NCI-H1105 (cell line): ENCODE measurements around the gene MYOCOS.
"Not testable (repeated sequence)": the region's sequence is repeated elsewhere in the genome, so short reads cannot be mapped to it uniquely, and the experiment has no call there.

Source experiments
- DNase-seq: peaks from one replicate; lab custom pipeline; 2025; lab: John Stamatoyannopoulos, UW

MYOCOS gene

DNA sequence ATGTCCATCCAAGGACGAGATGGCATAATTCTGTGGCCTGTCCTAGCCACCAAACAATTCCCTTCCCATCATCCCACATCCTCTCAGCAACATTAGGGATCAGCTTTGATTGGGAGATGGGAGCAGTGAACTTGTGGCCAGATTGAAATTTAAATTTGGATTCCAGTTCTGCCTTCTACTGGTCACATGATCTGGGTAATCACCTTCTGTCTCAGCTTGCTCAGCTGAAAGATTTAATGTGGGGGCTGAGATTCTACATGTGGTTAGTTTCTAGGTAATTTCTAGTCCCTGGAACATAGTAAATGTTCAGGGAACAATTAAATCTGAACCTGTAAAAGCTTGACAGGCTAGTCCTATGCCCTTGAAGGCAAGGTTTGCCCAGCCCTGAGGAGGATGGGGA, 3.2 kb downstream of the MYOCOS start:
- DNase-seq: no peak

DNA sequence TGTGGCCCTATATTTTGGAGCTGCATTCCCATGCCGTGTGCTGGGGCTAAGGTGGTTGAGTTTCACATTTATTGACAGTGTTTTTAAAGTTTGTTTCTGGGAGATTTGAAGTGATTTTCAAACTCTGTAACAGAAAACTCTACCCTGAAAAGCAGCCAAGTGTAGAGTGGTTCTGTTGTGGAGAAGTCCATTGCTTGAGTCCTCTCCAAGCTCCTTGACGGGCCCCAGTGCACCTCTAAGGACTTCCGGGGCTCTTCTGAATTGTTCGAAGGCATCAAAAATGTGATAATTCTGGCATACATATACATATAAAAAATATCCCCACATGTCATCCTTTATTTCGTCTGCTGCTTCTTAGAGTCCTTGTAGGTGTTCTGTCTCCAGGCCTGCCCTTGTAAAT, 5.0 kb downstream of the MYOCOS start:
- no peak for DNase-seq

DNA sequence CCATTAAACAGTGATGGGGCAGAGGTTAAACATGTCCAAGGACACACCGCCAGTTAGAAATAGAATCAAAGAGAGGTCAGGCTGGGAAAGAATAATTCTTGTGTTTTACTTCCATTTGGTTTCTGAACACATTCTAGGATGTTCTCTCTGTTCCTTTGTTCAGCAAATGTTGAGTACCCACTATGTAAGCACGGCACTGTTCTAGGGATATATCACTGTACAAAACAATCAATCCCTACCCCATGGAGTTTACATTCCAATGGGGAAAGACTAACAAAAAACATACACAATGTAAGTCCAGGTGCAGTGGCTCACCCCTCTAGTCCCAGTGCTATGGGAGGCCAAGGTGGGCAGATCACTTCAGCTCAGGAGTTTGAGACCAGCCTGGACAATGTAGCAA, 6.2 kb downstream of the MYOCOS start:
- no peak for DNase-seq

DNA sequence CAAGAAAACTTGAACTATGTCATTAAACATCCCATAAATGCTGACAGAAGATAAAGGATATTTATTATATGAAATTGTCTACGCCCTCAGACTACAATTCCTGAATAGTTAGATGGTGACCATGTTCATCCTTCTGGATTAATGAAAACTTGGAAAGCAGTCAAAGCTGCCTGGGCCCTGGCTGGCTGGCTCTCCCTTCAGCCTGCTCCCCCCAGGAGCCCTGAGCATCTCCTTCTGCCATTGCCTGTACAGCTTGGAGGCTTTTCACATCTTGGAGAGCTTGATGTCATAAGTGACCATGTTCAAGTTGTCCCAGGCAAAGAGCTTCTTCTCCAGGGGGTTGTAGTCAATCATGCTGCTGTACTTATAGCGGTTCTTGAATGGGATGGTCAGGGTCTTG, 13.6 kb downstream of the MYOCOS start:
- DNase-seq: no peak

DNA sequence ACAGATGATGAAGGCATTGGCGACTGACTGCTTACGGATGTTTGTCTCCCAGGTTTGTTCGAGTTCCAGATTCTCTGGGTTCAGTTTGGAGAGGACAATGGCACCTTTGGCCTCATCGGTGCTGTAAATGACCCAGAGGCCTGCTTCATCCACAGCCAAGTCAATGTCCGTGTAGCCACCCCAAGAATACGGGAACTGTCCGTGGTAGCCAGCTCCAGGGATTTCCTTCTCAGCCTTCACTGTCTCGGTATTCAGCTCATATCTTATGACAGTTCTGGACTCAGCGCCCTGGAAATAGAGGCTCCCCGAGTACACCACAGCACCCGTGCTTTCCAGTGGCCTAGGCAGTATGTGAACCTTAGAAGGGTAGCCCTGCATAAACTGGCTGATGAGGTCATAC, 14.1 kb downstream of the MYOCOS start:
- no peak for DNase-seq

DNA sequence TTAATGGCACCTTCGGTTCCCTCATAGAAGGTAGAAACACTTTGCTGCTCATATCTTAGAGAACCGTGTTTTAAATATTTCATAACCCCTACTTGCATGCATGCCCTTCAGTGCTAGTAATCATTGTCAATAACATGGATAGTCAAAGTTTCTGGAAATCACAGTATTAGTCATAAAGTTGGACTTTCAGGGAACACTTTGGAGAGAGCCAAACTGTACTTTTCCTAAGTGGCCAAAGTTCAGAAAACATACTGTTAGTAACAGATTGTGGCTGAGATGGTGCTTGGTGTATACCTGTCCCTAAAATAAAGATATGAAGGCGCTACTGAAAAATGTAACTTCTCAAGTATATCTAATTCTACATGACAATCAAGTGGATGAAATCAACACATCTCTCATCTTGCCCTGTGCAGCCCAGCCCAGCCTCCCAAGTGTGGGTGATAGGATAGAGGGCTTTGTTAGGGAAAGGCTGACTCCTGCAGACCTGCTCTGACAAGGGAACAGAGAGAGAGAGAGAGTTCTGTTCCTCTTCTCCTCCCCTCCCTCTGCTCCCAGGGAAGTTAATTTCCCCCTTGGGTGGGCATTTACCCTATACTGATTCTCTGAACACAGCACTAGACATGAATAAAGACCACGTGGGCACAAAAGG, 16.0 kb downstream of the MYOCOS start:
- no peak for DNase-seq

DNA sequence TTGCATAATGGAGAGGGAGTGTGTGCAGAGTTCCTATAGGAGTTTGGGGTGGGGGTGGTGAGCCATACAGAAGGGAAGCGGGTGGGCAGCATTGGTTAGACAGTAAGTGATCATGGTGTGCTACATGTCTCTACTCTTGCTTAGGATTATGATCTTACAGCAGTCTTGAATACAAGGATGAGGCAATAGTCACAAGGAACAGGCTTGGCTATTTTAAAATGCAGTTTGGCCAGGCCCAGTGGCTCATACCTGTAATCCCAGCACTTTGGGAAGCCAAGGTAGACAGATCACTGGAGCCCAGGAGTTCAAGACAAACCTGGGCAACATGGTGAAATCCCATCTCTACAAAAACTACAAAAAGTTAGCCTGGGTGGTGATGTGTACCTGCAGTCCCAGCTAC, 18.2 kb downstream of the MYOCOS start:
- DNase-seq: no peak

DNA sequence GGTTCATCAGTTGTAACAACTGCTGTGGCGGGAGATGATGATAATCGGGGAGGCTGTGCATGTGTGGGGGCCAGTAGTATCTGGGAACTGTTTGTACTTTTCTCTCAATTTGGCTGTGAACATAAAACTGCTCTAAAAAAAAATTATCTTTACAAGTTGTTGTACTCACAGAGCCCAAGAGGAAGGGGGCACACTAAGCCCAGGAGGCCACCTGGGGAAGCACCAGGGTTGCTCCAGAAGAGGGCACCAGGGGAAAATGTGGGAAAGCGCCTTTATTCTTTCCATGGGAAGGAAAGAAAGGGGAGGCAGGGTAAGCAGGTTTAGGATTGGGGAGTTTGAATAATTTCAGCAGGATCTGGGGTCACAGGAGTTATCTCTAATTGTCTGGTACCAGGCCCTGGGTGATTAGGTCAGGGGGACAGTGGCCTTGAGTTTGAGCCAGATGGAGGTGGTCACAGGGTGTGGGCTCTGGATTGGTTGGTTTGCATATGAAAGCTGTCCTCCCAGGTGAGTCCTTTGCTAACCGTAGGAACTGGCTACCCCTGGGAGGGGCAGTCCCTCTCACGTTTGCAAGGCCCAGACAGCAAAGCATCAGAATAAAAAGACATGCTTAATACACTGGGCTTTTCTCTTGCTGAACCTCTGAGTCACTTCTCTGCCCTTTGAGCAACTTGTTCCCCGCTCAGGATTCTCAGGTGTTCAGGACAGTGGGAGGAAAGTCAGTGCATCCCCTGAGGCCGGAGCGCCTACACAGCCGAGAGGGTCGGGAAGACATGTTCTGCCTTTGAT, 19.2 kb downstream of the MYOCOS start:
- no peak for DNase-seq

DNA sequence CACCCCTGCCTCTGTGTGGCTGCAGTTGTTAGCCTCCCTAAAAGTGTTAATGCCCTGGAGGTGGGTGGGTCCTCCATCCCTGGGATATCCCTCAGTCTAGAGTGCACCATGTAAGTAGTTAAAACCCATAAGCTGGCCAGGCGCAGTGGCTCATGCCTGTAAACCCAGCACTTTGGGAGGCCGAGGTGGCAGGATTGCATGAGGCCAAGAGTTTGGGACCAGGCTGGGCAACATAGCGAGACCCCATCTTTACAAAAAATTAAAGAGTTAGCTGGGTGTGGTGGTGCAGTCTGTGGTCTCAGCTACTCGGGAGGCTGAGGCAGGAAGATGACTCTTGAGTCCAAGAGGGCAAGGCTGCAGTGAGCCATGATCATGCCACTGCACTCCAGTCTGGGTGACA, 20.2 kb downstream of the MYOCOS start:
- no peak for DNase-seq

DNA sequence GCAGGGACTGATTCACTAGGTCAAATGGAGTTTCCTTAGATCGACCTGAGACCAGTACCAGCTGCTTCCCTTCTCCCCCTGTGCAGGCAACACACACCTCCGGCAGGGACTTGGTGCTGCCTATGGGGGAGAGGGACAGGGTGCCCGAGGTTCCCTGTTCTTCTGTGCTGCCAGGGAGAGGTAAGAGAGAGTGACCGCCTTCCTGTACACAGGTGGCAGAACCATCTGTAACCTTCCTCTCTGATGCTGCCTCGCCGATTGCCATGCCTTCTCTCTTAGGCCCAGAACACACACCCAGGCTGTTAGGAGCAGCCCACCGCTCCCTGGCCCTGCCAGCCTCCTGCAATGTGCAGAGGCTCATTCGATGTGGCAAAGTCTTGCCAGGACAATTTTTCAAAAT, 21.1 kb downstream of the MYOCOS start:
- DNase-seq: no peak

DNA sequence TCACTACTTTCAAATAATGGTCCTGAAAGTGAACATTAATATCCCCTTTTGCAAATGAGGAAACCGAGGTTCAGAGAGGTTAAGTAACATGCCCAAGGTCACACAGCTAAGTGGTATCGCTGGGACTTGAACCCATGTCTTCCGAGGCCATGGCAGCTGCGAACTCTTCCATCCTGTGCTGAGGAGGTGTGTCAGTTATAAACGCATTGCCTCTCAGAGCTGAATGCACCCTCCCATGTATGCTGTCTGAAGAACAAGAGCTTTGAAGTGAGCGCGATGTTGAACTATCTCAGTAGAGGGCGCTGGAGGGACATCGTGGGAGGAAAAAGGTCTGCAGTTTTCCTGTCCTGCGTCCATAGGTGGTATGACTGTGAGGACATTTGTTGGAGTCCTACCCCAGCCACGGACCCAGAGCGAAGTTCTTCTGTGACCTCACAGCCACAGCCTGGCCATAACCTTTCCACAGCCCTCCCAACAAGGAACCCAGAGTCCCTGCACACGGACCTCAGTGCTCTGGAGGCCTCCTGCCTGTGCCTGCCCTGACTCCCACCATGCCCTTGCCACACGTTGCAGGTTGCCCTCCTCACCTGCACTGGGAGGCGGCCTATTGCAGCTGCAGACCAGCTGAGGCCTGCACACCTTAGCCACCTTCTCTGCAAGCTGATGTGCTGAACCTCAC, 22.9 kb downstream of the MYOCOS start:
- peak; percentile 2 for DNase-seq

DNA sequence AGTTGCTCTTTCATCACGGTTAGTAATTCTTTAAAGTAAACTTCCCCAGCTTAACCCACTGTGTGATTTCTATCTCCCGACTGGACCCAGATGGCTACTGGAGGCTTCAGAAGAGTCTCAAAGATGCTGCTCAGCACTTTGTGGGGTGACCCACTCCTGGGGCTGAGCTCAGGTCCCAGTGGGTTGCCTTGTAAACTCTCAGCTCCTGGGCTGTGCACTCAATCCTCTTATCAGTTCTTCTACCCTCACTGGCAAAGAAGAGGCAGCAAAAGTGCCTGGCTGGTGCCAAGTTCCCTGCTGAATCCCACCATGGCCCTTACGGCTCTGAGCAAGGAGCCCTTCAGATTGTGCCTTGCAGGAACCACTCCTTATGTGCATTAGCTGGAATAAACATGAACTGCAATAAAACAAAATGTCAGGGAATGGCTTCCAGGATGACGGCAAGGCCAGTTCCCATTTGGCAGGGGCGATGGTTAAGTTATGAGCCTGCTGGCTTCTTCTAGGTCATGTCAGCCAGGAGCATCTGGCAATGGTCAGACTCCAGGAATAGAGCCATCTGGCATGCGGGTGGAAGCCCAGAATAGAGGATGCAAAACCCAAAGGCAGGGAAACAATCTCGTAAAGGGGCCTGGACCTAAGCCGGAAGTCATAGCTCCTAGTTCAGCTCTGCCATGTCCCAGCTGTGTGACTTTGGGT, 23.7 kb downstream of the MYOCOS start:
- DNase-seq: no peak

DNA sequence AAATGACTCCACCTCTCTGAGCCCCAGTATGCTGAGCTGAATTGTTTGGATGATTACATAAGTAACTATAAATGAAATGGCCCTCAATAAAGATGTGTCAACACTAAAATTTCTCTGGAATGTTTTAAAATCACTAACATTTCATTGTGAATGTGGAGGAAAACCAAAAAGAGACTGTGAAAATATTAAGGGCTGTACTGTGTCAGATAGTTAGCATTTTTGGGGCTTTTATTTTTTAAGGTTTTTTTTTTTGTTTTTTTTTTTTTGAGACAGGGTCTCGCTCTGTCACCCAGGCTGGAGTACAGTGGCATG, 24.2 kb downstream of the MYOCOS start:
- DNase-seq: no peak

DNA sequence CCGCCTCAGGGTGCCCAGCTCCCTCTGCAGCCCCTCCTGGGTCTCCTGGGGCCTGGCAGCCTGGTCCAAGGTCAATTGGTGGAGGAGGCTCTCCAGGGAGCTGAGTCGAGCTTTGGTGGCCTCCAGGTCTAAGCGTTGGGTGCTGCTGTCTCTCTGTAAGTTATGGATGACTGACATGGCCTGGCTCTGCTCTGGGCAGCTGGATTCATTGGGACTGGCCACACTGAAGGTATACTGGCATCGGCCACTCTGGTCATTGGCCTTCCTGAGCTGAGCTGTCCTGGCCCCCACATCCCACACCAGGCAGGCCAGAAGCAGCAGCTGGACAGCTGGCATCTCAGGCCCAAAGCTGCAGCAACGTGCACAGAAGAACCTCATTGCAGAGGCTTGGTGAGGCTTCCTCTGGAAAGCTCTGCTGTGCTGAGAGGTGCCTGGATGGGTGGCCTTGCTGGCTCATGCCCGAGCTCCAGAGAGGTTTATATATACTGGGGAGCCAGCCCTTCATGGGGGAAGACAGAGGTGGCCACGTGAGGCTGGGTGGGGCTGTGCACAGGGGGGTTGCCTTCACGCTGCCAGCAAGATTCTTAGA, 30.3 kb downstream of the MYOCOS start, which contains the start of gene MYOC:
Gene MYOC, minus strand, starts transcription at position 455 of the 589 bp plus-strand sequence. Its CDS starts 77 bp downstream, at position 378.
- no peak for DNase-seq

DNA sequence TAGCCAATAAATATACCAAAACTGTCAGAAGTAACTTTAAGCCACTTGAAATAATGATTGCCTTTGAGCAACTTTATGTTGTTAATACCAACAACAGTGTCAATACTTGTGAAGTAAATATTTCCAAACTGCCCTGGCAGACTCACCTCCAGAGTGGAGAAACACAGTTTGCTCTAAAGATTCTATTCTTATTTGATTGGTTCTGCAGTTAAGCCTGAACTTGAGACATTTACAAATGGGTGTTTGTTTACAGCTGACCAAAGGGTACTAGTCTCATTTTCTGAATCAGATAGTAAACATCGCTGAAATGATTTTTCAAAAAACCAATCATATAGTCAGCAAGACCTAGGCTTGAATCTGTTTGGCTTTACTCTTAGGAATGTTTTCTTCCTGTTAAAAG, 31.8 kb downstream of the MYOCOS start:
- no peak for DNase-seq

DNA sequence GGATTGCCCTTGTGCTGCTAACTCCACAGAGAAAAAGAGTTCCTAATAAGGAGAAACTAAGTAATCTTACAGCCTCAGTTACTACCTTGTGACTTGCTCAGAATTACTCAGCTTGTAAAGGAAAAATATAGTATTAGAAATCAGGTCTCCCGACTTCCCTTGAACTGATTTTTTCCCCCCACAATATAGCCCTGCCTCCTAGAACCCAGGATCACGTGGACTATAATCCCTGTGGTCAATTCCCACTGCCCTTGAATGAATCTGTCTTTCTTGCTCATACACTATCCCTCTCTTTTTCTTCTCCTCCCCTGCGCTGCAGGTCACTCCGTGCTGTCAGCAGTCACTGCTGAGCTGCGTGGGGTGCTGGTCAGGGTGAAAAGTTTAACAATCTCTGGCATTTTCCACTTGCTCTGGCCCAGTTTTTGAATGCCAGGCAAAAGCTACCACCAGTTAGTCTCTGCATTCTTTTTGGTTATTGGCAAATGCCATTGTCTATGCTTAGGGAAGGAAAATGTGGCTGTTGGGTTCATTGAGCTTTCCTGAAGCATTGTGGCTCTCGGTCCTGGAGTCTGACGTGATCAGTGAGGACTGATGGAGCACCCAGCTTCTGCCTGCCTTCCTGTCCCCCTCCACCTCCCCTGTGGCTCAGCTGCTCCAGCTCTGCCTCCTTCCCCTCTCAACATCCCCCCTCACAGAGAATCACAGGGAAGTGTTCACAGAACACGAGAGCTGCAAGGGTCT, 32.3 kb downstream of the MYOCOS start:
- no peak for DNase-seq

DNA sequence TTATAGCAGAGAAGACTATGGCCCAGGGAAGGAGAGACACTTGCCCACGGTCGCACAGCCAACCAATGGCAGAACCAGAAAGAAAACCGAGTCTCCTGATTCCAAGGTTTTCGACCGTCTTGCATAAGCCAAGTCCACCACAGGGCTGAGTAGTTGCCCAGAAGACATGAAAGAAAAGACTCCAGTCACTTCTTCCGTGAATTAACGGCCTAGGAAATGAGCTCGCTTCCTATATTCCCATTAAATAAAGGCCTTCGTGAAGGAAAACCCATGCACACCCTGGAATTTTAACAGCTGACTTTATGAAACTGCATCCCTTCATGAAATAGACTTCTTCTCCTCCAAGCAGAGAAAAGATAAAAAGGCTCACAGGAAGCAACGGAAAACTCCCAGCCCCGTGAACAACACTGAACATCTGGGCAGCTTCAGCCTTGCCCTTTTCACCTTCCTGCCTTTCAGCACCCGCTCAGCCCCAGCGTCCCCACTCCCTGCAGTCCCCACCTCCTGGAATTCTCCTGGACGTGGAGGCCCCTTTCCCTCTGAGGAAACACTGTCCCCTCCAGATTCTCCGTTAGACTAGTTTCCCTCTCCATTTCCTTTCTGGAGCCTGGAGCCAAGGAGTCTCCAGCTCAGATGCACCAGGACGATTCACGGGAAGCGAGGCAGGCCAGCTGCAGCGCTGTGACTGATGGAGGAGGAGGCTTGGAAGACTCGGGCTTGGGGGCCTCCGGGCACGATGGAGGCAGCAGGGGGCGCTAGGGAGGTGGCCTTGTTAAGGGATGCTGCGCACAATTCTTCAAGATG, 33.1 kb downstream of the MYOCOS start:
- no peak for DNase-seq

DNA sequence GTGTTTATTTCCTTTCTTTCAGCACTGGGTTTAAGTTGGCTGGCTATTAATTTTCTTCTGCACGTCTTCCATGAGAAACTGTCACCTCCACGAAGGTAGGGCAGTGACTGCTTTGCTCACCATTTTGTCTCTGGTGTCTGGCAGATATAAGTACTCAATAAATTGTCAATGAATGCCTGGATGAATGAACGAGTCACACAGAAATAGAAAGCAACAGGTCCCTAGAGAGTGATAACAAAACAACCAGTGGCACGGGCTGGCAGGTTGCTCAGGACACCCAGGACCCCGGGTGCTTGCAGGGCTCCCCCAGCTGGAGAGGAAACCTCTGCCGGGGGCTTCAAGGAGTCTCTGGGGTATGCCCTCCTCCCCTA, 33.7 kb downstream of the MYOCOS start:
- no peak for DNase-seq

DNA sequence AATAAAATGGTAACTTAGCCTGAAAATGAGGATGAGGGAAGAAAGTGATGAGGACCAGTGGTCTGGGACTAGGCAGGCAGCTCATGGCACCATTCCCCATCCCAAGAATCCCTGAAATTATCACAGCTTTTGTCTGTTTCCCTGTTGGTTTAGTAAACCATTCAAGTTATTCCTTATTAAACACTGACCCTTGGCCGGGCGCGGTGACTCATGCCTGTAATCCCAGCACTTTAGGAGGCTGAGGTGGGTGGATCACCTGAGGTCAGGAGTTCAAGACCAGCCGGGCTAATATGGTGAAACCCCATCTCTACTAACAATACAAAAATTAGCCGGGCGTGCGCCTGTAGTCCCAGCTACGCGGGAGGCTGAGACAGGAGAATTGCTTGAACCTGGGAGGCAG, 34.2 kb downstream of the MYOCOS start:
- not testable (repeated sequence) for DNase-seq

DNA sequence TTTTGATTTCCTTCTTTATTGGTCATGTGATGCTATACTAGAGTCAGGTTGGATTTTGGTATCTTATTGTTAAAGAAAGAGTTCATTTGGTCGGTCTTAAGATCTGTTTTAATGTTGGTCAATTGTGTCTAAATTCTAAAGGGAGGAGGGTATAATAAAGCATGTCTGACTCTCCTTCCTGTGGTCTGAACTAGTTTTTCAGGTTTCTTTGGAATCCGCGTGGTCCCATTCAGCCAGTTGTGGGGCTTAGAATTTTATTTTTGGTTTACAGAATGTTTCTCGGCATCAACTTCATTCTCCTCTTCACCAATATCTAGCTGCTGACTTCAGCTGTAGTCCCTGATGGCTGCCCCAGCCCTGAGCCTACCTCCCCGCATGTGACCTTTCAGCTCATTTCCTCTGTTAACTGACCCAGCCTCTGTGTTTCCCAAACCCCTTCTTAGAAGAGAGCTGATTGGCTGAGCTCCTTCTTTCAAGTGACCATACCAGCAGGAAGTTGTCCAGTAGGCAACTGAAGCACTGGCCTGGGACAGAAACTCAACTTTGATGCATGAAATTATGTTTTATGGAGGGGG, 39.1 kb downstream of the MYOCOS start:
- DNase-seq: no peak
